Stimulated activated CD4-positive, alpha-beta T cell treated with anti-CD3 and anti-CD28 coated beads, Interleukin-1b, Interleukin-23, amount 100 ng/mL, for 24 hours (primary cell): ENCODE data around the gene SNPH.

Experiments used
- DNase-seq, 4 experiments: peaks; one replicate each; pipeline ENCODE4 v3.0.0-alpha.2; 2020; ENCODE audit warnings: low read depth in 4 of 4, low spot score in 1 of 4

The SNPH gene

DNA sequence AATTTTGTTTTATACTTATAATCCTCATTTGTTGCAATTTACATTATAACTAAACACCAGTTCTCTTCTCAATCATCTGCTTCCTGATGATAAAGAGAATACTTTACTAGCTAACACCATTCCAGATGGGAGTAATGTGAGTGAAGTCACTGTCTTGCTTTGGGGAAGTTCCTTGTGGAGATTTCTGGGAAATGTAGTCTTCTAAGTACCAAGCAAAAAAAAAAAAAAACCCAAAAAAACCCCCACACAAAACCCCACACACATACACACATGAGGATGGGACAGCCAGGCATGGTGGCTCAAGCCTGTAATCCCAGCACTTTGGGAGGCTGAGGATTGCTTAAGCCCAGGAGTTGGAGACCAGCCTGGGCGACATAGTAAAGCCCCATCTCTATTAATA lies 2.2 kb upstream of the SNPH start:
- DNase-seq: no peak

DNA sequence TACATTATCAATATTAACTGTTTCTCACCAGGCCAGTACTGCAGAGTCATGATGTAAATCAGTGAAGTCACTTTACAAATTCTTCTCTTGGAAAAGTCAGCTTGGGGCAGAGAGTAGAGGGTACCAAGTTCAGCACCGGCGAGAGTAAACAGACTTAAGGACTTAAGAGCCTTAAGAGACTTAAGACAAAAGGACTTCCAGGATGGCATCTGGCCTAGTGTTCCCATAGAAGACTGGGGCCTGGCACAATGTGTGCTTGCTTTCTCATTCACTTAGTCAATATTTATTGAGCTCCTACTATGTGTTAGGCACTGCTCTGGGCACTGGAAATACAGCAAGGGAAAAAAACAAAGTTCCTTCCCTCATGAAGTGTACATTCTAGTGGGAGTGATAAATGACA lies 1.4 kb upstream of the SNPH start:
- DNase-seq: no peak

DNA sequence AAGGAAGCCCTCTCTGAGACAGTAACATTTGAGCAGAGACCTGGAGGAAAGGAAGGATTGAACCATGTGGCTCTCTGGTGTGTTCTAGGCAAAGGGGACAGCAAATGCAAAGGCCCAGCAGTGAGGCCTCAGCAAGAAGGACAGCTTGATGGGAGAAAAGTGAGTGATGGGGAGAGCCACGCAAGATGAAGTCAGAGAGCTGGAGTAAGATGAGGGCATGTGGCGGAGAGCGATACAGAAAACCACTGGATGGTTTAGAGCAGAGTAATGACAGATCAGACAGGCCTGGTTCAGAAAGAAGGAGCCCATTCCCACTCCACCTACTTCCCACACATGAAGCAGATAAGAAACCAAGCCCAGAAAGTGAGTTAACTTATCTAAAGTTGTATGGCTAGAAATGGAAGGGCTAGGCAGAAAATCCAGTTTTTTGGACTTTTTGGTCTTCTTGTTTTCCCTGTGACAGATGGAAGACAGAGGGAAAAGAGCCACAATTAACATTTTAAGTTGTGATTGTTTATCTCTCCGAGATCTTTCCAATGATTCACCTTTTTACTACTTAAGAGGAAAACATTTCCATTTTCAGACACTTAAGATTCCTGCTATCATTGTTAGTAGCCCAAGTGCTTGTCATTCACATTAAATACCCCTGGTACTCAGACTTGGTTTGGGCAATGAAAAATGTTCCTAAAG lies 723 bp upstream of the SNPH start:
- no peak for DNase-seq

DNA sequence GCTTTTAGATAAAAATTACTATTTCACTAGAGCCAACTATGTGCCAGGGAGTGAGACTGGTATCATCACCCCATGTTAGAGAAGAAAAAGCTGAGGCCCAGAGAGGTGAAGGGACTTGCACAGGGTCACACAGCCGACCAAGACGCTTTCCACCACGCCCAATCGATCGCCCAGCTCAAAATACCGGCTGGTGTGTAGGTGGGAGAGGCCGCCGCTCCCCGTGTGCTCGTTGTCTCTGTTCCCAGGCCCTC lies 253 bp upstream of the SNPH start:
- no peak for DNase-seq

DNA sequence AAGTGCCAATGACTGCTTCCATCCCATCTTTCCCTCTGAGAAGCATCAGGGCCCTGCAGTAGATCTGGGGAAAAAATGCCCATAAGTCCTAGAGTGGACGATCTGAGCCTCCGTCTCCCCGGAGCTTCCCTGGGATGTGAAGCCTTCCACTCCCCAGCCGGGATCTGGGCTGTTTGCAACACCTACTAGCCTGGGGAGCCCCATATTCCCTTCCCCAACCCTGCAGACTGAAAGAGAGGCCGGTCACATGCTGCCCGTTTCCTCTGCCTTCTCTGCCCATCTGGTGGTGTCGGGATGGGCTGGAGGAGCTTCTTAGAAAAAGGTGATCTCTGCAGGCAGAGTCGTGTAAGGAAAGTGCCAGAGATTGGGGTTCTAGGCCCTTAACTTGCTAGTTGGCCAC lies 1.1 kb downstream of the SNPH start:
- DNase-seq: no peak

DNA sequence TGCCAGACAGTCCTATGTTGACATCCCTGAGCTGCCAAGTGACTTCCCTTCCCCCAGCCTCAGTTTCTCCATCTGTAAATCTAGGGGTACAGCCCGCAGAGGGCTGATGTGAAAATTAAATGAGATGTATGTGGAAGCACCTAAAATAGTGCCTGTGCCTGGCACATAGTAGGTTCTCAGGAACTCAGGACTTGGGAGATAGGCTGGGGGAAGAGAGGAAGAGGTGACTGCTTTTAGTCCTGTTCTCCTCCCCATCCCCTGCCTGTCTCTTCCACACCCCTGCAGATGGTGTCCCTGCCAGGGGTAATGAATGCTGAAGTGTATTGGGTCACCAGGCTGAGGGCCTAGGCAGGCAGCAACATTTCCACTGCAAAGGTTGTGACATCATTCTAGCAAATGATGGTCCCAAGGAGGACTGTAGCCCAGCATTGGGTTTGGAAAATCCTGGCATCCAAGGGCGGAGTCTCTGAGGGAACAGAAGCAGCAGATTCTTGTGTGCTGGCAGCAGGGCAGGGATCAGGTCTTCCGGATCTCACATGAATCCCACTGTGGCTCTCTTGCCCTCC lies 1.8 kb downstream of the SNPH start:
- DNase-seq: no peak

DNA sequence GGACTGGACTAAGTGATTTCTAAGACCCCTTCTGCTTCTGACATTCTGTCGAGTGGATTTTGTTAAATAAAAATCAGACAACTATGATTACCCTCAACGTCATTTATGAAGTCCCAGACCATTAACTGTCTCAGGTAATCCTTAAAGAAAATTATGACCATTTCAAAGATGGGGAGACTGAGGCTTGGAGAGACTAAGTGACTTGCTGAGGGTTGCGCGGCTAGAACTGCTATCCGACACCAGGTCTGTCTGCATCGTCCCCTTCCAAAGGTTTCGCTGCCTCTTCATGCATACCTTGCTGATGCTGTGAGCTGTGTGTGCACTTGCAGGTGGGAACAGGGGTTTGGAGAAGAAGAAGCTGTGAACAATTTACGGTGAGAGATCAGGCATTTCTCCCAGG lies 3.1 kb downstream of the SNPH start:
- DNase-seq: no peak

DNA sequence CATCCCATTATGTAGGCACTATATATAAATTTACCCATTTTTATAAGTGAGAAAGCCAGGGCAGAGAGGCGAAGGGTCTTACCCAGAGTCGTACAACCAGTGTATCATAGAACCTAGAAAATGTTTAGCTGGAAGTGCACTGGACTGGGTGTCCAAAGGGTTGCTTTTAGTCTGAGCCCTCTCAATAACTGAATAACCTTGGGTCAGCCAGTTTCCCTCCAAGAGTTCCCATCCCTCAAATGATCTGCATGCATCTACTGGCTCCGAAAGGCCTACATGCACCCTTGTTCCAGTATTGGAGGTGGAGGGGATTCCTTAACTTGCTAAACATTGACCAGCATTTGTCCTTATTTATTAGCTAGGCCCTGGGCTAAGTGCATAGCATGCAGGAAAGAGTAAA lies 3.8 kb downstream of the SNPH start:
- DNase-seq: no peak

DNA sequence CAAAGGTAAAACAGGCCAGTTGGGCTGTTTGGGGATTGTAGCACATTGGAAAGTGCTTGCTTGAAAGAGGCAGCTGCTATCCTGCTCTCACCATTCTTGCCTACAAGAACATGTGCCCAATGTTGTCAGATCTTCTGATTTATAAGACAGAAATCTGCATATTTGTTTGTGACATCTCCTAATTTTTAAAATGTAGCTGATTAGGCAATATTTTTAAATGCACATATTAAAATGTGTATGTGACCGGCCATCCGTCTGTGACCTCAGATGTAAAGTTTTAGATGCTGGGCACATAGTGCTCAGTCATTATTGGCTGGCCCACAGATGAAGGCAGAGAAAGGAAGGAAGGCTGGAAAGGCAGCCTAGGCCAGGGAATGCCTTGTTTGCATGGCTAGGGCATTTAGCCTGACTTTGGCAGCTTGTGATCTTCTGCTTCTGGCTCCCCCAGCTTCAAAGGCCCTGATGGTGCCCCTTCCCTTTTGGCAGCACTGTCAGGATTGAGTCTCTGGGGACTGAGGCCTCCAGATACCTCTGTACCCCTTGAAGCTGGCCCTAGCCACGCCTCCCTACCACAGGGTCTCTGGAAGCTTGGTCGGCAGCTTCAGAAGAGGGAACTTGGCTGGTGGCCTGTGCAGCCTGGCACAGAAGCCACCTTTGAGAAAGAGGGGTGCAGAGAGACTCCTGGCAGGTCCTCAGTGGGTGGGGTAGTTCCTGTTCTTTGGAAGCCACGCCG lies 6.4 kb downstream of the SNPH start:
- DNase-seq: no peak

DNA sequence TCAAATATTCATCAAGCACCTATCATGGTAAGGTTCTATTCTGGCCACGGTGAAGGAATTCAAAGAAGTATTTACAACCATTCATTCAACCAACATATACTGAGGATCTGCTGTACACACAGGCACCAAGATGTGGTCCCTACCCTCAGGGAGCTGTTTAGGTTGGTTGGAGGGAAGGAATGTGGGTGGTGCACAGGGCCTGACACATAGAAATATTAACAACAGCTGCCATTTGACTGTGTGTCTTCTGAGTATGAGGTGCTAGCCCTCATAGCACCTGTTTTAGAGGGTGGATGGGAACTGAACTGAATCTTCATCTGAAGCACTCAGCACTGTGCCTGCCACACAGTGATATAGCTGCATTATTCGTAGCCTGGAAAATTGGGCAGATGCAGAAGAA lies 7.3 kb downstream of the SNPH start:
- DNase-seq: no peak

DNA sequence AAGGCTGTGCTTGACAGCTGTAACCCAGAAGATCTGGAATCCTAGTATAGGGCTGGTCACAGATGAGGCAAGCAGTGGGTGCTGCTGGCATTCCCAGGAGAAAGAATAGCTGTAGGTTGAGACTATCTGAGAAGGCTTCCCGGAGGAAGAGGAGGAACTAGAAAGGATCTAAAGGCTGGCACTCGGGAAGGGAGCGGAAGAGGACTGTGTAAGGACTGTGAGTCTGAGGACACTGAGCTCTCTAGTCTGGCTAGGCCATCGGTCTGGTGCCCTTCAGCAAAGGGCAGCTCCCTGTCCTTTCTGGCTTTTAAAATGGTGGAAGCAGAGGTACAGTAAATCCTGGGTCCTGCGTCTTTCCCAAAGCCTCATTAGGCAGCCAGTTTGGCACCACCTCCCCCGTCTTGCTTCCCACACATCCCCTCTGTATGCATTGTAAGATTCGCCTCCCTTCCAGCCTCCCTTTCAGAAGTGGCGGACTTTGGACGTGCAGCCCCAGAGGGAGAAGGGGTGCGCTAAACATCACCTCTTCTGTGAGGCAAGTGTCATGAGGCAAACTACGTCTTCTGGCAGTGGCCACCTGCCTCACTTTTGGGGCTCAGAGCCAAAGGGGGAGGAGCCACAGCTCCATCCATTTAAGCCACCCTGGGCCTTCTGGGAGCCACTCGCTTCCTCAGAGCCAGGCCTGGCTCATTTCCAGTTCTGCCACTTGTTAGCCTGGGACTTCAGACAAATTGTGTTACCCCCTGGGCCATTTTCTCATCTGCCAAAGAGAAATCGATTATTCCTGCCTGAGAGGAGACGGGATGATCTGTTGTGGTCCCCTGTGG lies 8.6 kb downstream of the SNPH start:
- DNase-seq: no peak

DNA sequence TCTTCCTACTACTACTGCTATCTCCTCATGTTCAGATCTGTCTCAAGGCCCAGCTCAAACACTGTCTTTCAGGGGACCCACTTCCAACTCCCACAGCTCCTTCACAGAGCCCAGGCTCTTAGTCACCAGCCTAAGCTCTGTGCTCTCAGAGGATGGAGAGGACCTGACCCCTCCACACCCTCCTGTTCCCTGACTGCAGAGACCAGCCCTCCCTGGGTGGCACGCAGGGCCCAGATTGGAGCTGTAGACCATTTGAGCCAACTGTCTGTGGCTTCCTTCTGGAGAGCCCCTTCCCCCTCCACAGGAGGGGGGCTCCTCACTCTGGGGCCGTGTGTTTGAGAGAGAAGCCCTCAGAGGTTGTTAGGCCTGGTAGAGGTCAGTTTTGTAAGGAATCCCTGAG lies 9.8 kb downstream of the SNPH start:
- DNase-seq: no peak

DNA sequence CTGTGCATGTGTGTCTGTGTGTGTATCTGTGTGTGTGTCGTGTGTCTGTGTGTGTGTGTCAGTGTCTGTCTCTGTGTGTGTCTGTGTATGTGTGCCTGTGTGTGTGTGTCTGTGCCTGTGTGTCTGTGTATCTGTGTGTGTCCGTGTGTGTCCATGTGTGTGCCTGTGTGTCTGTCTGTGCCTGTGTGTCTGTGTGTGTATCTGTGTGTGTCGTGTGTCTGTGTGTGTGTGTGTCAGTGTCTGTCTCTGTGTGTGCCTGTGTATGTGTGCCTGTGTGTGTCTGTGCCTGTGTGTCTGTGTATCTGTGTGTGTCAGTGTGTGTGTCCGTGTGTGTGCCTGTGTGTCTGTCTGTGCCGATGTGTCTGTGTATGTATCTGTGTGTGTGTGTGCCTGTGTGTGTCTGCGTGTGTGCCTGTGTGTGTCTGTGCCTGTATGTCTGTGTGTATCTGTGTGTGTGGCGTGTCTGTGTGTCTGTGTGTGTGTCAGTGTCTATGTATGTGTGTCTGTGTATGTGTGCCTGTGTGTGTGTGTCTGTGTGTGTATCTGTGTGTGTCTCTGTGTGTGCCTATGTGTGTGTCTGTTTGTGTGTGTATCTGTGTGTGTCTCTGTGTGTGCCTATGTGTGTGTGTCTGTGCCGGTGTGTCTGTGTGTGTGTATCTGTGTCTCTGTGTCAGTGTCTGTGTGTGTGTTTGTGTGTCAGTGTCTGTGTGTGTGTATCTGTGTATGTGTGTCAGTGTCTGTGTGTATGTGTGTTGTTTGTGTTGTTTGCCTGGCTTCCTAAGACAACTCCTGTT lies 11.6 kb downstream of the SNPH start:
- DNase-seq: no peak

DNA sequence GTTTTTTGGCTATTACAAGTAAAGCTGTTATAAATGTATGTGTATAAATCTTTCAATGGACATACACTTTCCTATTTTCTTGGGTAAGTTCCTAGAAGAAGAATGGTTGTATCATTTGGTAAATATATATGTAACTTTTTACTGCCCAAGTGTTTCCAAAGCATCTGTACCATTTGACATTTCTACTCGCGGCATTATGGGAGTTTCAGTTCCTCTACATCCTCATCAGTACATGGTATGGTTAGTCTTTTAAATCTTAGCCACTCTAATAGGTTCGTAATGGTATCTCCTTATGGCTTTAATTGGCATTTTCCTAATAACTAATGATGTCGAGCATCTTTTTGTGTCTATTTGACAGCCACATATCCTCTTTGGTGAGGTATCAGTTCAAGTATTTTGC lies 12.9 kb downstream of the SNPH start:
- no peak for DNase-seq

DNA sequence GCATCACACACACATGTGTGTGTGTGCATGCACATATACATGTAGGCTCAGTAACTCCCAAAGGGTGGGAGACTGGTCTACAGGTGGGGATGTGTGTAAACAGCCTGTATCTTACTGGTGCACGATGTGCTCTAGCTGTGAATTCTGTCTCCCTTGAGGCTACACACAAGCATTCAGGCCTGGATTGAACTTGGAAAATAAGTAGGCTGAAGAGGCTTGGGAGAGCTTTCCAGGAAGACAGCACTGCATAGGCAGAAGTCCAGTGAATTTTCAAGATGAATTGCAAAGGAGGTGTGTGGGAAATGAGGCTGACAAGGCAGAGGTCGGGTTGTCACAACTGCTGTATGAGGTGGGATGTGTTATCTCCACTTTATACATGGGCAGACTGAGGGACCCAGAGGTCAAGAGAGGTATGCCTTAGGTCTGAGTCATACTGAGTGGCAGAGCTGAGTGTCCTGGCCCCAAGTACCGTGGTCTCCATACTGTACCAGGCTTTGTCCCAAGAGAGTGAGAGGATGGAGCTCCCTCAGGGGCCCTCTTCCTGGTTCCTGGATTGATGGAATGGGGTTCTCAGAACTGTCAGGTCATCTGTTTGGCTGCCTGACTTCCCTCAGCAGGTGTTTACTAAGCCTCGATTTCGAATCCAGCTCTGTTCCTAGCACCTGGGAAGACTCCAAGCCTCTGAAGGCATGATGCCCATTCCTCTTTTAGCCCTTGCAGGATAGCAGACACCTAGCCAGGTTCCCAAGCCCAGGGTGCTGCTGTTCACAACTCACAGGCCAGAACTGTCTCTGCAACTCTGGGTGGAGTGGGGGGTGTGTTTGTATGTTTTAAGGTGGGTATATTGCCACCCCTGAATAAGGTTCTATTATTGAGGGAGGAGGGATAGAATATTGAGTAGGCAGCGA lies 14.4 kb downstream of the SNPH start:
- no peak for DNase-seq

DNA sequence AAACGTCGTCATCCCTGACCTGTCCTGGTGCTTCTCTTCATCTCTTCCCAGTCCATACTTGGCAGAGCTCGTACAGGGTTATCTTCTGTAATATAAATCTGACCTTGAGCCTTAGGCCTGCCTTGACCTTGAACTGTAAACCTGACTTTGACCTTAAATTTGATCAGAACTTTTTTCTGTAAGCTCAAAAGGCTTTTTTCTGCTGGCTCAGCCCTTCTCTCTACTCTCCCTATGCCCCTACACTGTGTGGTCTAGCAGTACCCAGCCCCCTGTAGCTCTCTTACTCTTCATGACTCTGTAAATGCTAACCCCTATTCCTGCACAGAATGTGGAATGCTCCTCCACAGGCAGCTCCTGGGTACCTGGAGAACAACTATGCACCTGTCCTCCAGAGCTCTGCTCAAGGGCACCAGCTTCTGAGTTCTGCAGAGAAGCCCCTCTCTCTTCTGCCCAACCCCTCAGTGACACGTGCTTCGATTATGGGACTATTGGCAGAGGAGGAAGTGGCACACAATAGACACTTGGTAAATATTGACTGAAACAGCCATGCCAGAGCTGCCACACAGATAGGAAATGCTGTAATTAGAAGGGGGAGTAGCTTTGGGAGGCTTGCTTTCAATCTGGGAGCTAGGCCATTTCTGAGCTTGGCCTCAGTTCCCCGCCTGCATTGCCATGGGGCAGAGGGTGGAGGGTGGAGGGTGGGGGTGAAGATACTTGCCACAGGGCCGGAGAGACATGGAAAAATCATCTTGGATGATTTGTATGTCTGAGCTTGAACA lies 15.4 kb downstream of the SNPH start:
- DNase-seq: no peak

DNA sequence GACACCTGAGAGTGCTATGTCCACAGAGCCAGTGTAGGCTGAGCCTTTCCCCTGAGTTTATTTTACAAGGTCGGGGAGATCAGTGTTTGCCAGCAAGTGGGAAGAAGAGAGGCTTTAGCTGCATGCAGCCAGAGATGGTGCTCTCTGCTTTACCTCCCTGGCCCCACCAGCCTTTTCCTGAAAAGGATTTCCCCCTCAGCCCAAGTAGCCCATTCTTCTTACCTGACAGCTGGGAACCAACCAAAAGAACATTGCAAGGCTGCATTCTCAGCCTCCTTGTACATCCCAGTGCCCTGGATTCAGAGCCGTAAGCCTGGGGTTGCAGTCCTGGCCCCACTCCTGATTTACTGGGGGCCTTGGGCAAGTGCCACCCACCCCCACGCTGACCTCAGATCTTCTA lies 16.9 kb downstream of the SNPH start:
- no peak for DNase-seq

DNA sequence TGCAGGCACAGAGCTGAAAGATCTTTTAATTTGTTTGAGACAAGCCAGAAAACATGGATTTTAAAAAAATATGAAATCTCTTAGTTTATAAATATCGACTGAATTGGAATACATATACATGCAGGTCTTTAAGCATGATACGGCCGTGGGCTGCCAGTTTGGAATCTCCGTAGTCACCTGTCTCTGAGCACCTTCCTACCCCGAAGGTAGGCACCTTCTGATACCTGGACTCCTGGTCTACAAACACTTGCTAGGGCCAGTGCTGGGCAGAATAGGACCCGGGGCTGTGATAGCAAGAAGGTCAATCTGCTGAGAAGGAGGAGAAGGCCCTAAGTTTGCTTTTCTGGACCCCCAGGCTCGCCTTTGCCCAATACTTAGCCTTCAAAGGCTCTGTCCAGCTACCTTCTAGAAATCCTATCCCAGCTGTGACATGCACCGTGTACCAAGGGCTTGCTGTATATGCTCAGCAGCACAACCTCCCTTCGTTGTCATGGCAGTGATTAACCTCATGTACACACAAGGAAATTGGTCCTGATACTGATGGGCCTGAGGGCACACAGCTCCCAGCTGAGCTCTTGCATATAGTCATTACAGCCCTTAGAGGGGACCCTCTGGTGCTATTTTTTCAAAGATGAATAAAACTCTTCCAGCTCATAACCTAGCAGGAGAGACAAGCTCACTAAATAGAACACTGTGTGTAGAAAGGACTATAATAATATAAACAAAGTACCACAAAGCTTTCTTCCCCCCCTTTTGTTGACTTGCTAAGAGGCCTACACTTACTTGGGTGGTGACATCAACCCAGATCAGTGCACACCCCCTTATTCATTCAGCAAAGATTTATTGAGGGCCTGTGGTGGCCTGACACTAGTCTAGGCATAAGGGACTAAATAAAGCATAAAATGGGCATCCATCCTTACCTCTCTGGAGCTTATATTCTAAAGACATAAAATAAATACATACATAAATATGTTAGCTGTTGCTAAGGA lies 17.7 kb downstream of the SNPH start:
- no peak for DNase-seq
